ENCODE data around the gene TARS2.

Gene TARS2, protein sequence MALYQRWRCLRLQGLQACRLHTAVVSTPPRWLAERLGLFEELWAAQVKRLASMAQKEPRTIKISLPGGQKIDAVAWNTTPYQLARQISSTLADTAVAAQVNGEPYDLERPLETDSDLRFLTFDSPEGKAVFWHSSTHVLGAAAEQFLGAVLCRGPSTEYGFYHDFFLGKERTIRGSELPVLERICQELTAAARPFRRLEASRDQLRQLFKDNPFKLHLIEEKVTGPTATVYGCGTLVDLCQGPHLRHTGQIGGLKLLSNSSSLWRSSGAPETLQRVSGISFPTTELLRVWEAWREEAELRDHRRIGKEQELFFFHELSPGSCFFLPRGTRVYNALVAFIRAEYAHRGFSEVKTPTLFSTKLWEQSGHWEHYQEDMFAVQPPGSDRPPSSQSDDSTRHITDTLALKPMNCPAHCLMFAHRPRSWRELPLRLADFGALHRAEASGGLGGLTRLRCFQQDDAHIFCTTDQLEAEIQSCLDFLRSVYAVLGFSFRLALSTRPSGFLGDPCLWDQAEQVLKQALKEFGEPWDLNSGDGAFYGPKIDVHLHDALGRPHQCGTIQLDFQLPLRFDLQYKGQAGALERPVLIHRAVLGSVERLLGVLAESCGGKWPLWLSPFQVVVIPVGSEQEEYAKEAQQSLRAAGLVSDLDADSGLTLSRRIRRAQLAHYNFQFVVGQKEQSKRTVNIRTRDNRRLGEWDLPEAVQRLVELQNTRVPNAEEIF

DNA sequence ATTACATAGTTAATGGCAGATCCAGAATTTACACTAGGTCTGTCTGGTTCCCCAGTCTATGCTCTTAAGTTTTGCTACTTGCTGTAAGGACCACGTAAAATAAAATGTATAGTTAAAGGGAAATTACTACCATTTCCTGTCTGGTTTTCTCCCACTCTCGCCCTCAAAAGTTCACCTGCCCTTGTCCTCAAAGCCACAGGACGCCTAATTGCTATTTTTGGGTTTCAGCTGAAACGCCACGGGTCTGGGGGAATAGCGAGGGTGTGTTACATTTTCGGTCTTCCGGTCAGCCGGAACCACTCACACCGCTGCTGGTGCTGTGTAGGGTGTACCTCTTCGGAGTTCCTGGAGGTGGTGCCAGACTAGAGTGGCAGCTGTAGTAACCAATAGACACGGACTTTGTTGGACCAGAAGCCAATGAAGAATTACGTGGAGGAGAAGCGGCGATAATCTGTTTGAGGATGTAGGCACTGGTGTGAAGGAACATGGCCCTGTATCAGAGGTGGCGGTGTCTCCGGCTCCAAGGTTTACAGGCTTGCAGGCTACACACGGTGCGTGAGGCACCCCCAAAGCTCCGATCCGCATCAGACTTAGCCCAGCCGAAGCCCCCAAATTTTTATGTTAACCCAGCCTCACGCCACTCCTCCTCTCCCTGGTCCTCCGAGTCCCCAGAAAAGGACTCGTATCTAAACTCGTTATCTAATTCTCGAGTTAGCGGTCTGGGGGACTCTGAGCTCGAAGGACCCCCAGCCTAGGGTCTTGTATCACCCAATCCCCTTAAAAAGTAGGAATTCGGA, at the start of gene TARS2:
Gene TARS2, plus strand, starts transcription at position 454 of the 797 bp plus-strand sequence. Its CDS starts 32 bp downstream, at position 486.
- Mint-ChIP-seq H3K27ac (peak within 1 kb of the TSS; percentile 94), H3K4me3 (peak within 1 kb of the TSS; percentile 95), H3K9me3 (no peaks in the 10 kb centered on the region), H3K4me1 (peaks cover 9% of the 10 kb centered on the region), H3K27me3 (no peaks in the 10 kb centered on the region), H3K36me3 (peaks cover 8% of the 10 kb centered on the region)
- DNase-seq (ENCODE audit: low spot score in 2 of 2), result peak; percentile 95 to 97
- peak; percentile 98 for ATAC-seq (ENCODE audit: low read depth)

DNA sequence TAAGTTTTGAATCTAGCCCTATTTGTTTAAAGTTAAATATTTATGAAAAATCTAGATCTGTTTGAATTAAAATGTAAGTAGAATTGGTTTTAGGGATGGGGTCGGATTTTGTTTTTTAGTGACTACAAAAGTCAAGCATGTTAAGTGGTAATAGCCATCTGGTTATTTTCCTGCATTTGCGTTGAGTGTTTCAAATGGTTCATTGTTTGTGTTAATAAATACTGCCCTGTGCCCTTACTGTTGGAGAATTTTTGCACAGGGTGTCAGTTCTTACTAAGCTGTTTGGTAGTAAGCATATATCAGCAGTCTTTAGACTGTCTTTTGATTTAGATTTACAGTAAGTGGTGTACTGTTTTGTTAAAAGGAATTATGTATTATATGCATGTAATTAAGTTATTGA, 46.1 kb upstream of the TARS2 start:
- no peaks in the 10 kb centered on the region for H3K4me1 Mint-ChIP-seq
- no peaks in the 10 kb centered on the region for H3K9me3 Mint-ChIP-seq
- ATAC-seq (ENCODE audit: low read depth), result no peak
- H3K27me3 Mint-ChIP-seq, result no peaks in the 10 kb centered on the region
- no peak for DNase-seq (ENCODE audit: low spot score in 2 of 2)
- no peak overlapping the region for H3K4me3 Mint-ChIP-seq
- H3K36me3 Mint-ChIP-seq, result peaks cover 21% of the 10 kb centered on the region
- no peak overlapping the region for H3K27ac Mint-ChIP-seq

DNA sequence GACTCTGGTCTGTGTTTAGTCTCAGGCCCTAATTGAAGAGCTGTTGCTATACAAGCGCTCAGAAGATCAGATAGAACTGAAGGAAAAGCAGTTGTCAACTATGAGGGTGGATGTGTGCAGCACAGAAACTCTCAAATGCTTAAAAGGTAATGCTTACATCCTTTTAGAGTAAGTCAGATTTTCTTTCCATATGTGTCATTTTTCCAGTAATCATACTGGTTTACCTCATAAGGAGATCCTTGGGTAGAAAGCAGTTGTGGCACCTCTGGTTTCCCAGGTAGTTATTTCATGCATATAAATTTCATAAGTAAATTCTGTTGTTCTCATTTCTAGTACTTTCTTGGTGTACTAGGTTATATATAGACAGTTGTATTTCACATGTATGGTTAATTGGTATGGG, 43.0 kb upstream of the TARS2 start:
- no peak for ATAC-seq (ENCODE audit: low read depth)
- H3K4me1 Mint-ChIP-seq, result no peaks in the 10 kb centered on the region
- H3K36me3 Mint-ChIP-seq, result peaks cover 26% of the 10 kb centered on the region
- H3K9me3 Mint-ChIP-seq, result no peaks in the 10 kb centered on the region
- DNase-seq (ENCODE audit: low spot score in 2 of 2), result no peak
- no peaks in the 10 kb centered on the region for H3K27me3 Mint-ChIP-seq
- no peak overlapping the region for H3K4me3 Mint-ChIP-seq
- no peak overlapping the region for H3K27ac Mint-ChIP-seq

DNA sequence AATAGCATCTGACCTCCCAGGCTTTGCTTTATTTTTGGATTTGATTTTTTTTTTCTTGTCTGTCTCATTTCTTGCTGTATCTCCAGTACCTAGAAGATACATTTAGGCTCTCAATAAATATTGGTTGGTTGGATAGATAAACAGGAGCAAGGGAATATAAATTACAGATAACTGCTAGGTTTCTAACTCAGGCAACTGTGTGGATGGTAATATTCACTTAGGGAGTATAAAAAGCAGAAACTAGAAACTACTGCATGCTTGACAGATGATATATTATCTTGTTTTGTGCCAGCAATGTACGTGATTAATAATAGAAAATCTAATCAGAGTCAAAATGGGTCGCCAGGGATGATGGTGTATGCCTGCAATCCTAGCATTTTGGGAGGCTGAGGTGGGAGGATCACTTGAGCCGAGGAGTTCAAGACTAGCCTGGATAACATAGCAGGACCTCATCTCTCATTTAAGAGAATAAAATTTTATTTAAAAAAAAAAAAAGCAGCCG, 31.0 kb upstream of the TARS2 start:
- Mint-ChIP-seq H3K4me1 (no peaks in the 10 kb centered on the region), H3K27ac (no peak overlapping the region), H3K36me3 (peaks cover 18% of the 10 kb centered on the region), H3K27me3 (no peaks in the 10 kb centered on the region), H3K9me3 (no peaks in the 10 kb centered on the region), H3K4me3 (no peak overlapping the region)
- ATAC-seq (ENCODE audit: low read depth) (no peak), DNase-seq (ENCODE audit: low spot score in 2 of 2) (no peak)

DNA sequence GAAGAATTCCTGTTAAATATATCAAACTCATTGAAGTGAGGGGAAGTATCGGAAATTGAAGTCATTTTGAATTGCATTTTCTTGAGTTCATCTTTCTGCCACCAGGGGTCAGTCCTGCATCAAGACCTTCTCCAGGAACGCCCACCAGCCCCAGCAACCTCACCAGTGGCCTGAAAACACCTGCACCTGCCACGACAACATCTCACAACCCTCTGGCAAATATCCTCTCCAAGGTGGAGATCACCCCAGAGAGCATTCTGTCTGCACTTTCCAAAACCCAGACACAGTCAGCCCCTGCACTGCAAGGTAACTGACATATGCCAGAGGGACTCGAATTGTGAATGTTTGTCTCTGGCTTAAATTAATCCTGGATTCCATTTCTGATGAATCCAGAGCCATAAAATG, 22.8 kb upstream of the TARS2 start:
- DNase-seq (ENCODE audit: low spot score in 2 of 2) (peak; percentile 71 to 72), ATAC-seq (ENCODE audit: low read depth) (peak; percentile 87)
- H3K4me3 Mint-ChIP-seq, result no peak overlapping the region
- H3K36me3 Mint-ChIP-seq, result peaks cover 12% of the 10 kb centered on the region
- no peaks in the 10 kb centered on the region for H3K27me3 Mint-ChIP-seq
- no peaks in the 10 kb centered on the region for H3K9me3 Mint-ChIP-seq
- H3K27ac Mint-ChIP-seq, result no peak overlapping the region
- H3K4me1 Mint-ChIP-seq, result peaks cover 4% of the 10 kb centered on the region

DNA sequence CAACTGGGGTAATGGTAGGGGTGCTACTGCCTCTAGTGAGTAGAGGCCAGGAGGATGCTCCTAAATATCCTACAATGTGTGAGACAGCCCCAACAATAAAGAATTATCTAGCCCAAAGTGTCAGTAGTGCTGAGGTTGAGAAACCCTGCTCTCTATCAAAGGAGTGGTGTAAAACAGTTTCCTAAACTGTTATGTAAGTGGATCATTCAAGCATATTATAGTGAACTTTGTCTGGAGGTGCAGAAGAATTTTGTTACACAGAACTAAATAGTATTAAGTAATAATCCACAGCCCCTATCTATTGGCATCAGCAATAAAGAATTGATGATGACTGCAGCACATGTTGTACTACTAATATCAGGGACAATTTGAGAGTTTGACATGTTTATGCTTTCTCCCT, 20.3 kb upstream of the TARS2 start:
- ATAC-seq (ENCODE audit: low read depth) (no peak), DNase-seq (ENCODE audit: low spot score in 2 of 2) (no peak)
- peaks cover 24% of the 10 kb centered on the region for H3K36me3 Mint-ChIP-seq
- H3K27me3 Mint-ChIP-seq, result no peaks in the 10 kb centered on the region
- H3K9me3 Mint-ChIP-seq, result no peaks in the 10 kb centered on the region
- H3K27ac Mint-ChIP-seq, result no peak overlapping the region
- peaks cover 4% of the 10 kb centered on the region for H3K4me1 Mint-ChIP-seq
- no peak overlapping the region for H3K4me3 Mint-ChIP-seq

DNA sequence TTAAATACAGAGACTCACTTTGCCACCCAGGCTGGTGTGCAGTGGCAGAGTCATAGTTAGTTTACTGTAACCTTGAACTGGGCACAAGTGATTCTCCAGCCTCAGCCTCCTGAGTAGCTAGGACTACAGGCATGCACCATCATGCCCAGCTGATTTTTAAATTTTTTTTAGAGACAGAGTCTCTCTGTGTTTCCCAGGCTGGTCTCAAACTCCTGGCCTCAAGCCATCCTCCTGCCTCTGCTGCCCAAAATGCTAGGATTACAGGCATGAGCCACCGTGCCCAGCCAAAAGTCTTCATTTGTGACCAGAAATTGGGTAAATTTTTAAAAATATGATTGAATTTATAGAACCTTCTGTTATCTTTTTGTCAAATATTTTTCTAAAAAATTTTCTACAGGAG, 17.9 kb upstream of the TARS2 start:
- no peak for DNase-seq (ENCODE audit: low spot score in 2 of 2)
- Mint-ChIP-seq H3K4me3 (no peak overlapping the region), H3K27me3 (no peaks in the 10 kb centered on the region), H3K4me1 (peaks cover 3% of the 10 kb centered on the region), H3K36me3 (peaks cover 29% of the 10 kb centered on the region), H3K9me3 (no peaks in the 10 kb centered on the region), H3K27ac (no peak overlapping the region)
- ATAC-seq (ENCODE audit: low read depth), result no peak

DNA sequence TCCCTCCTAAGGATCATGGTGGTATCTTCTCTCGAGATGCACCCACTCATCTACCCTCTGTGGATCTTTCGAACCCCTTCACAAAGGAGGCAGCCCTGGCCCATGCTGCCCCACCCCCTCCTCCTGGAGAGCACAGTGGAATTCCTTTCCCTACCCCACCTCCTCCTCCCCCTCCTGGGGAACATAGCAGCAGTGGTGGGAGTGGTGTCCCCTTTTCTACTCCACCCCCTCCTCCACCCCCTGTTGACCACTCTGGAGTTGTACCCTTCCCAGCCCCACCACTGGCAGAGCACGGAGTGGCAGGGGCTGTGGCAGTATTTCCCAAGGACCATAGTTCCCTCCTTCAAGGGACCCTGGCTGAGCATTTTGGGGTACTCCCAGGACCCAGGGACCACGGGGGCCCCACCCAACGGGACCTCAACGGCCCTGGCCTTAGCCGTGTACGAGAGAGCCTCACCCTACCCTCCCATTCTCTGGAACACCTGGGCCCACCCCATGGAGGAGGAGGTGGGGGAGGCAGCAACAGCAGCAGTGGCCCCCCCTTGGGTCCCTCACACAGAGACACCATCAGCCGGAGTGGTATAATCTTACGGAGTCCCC, 14.5 kb upstream of the TARS2 start:
- Mint-ChIP-seq H3K27ac (no peak overlapping the region), H3K27me3 (no peaks in the 10 kb centered on the region), H3K9me3 (no peaks in the 10 kb centered on the region), H3K4me3 (no peak overlapping the region), H3K36me3 (peaks cover 22% of the 10 kb centered on the region), H3K4me1 (no peaks in the 10 kb centered on the region)
- DNase-seq (ENCODE audit: low spot score in 2 of 2) (no peak), ATAC-seq (ENCODE audit: low read depth) (no peak)

DNA sequence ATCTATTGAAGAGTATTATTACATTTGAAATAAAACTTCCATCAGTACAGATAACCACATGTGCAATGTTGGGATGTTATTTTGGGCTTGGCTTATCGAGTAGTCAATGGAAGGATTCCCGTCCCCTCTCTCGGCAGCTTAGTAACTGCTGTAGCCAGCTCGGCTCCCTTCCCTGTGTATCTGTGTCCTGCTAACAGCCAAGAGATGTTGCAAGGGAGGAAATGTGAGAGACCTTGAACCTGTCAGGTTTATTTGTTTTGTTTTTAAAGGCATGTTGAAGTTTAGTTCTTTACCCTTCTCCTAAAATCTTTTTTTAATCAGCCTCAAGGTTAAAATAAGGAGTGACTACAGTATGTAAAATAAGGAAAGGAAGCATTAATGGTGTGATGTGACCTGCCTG, 13.6 kb upstream of the TARS2 start:
- H3K27me3 Mint-ChIP-seq, result no peaks in the 10 kb centered on the region
- no peak for ATAC-seq (ENCODE audit: low read depth)
- peaks cover 22% of the 10 kb centered on the region for H3K36me3 Mint-ChIP-seq
- H3K4me3 Mint-ChIP-seq, result no peak overlapping the region
- DNase-seq (ENCODE audit: low spot score in 2 of 2), result no peak
- H3K4me1 Mint-ChIP-seq, result no peaks in the 10 kb centered on the region
- H3K27ac Mint-ChIP-seq, result no peak overlapping the region
- H3K9me3 Mint-ChIP-seq, result no peaks in the 10 kb centered on the region

DNA sequence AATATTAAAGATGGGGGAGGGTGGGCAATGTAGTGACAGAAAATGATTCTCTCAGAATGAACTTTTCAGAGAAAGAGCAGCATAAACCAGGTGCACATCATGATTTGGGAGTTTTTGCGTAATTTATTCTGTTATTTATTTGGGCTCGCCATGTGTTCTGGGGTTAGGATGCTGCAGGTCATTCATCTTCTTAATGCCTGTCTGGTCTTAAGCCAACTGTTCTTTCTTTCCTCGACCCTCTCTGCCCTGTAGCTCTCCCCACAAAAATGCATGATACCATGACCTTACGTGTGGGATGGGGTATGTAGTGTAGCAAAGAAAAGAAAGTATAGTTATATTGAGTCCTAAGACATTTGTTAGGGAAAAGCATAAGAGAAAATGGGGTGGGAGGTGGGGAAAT, 12.3 kb upstream of the TARS2 start:
- Mint-ChIP-seq H3K4me3 (no peak overlapping the region), H3K9me3 (no peaks in the 10 kb centered on the region), H3K4me1 (no peaks in the 10 kb centered on the region), H3K27me3 (no peaks in the 10 kb centered on the region), H3K36me3 (peaks cover 22% of the 10 kb centered on the region), H3K27ac (peak overlapping the region; percentile 21)
- no peak for DNase-seq (ENCODE audit: low spot score in 2 of 2)
- ATAC-seq (ENCODE audit: low read depth), result no peak

DNA sequence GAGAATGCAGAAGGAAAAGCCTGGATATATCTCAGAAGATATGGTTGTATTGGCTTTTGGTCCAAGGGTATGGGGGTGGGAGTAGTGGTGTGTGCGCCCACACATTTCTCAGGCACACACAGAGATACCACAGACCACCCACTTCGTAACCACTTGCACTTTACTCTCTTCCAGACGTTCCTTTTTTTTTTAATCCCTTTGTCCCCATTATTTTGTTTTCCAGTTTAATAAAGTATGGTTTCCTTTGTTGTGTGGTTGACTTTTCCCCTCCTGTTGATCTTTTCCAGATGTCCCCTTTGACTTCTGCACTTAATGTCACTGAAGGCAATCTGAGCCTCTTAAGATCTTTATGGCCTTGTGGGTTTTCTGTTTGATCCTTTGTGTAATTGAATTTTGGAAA, 10.5 kb upstream of the TARS2 start:
- peaks cover 8% of the 10 kb centered on the region for H3K36me3 Mint-ChIP-seq
- no peaks in the 10 kb centered on the region for H3K4me1 Mint-ChIP-seq
- ATAC-seq (ENCODE audit: low read depth) (no peak), DNase-seq (ENCODE audit: low spot score in 2 of 2) (no peak)
- no peaks in the 10 kb centered on the region for H3K27me3 Mint-ChIP-seq
- H3K9me3 Mint-ChIP-seq, result no peaks in the 10 kb centered on the region
- H3K27ac Mint-ChIP-seq, result no peak overlapping the region
- no peak overlapping the region for H3K4me3 Mint-ChIP-seq

DNA sequence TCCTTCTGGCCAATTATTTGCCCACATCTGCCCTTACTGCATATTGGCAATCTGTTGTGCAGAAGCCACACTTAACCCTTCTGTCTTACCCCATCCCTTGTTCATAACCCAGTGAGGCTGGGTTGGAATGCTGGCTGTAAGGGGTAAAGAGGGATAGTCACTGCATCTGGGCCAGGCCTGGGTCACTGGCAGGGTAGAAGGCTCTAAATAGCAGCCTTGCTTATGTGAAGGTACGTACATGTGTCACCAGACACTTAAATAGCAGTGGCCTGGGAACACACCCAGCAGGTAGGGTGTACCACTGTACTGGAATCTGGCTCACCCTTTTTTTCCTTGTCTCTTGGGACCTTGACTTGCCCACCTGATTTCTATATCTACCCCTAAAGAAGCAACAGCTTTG, 9.9 kb upstream of the TARS2 start:
- H3K4me1 Mint-ChIP-seq, result no peaks in the 10 kb centered on the region
- ATAC-seq (ENCODE audit: low read depth), result no peak
- H3K9me3 Mint-ChIP-seq, result no peaks in the 10 kb centered on the region
- peaks cover 3% of the 10 kb centered on the region for H3K36me3 Mint-ChIP-seq
- peak overlapping the region; percentile 19 for H3K27ac Mint-ChIP-seq
- no peak overlapping the region for H3K4me3 Mint-ChIP-seq
- DNase-seq (ENCODE audit: low spot score in 2 of 2), result no peak
- H3K27me3 Mint-ChIP-seq, result no peaks in the 10 kb centered on the region

DNA sequence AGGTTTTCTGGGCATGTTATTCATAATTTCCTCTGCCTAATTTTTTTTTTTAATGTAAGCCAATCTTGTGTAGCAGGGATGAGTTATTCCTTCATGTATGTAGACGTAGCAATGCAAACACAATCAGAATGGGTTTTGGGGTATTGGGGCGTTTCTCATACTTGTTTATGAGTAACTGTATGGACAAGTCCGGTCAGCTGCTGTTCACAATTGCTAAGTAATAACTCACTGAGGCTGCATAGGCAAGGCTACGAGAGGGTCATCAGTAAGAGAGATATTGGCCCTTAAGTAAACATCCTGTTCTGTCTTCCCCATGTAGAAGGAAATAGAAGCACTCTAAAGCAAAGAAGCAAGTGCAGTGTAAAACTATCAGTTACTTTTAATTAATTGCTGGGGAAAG, 9.5 kb upstream of the TARS2 start:
- H3K4me3 Mint-ChIP-seq, result no peak overlapping the region
- no peaks in the 10 kb centered on the region for H3K36me3 Mint-ChIP-seq
- ATAC-seq (ENCODE audit: low read depth) (no peak), DNase-seq (ENCODE audit: low spot score in 2 of 2) (no peak)
- H3K4me1 Mint-ChIP-seq, result no peaks in the 10 kb centered on the region
- H3K9me3 Mint-ChIP-seq, result no peaks in the 10 kb centered on the region
- H3K27me3 Mint-ChIP-seq, result no peaks in the 10 kb centered on the region
- peak overlapping the region; percentile 19 for H3K27ac Mint-ChIP-seq

DNA sequence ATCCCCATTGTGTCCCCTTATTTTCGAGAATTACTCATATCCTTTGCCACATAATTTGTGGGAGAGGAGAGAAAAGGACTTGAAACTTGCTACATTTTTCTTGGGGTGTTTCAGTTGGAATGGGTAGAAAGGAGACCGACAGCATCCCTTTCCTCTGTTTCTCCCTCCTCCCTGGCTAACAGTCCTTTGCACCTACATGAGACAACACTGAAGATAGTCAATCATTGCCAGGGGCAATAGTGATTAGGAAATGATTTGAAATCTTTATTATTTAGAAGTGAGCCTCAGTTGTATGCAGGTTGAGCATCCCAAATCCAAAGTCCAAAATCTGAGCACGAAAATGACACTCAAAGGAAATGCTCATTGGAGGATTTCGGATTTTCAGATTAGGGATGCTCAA, 7.8 kb upstream of the TARS2 start:
- H3K4me3 Mint-ChIP-seq, result no peak overlapping the region
- no peaks in the 10 kb centered on the region for H3K4me1 Mint-ChIP-seq
- DNase-seq (ENCODE audit: low spot score in 2 of 2), result no peak
- H3K27ac Mint-ChIP-seq, result no peak overlapping the region
- no peak for ATAC-seq (ENCODE audit: low read depth)
- H3K36me3 Mint-ChIP-seq, result no peaks in the 10 kb centered on the region
- H3K9me3 Mint-ChIP-seq, result no peaks in the 10 kb centered on the region
- H3K27me3 Mint-ChIP-seq, result no peaks in the 10 kb centered on the region
